ENCODE results near the gene SVBP.
"Not testable (repeated sequence)": the region's sequence is repeated elsewhere in the genome, so short reads cannot be mapped to it uniquely, and the experiment has no call there.

Gene SVBP, protein sequence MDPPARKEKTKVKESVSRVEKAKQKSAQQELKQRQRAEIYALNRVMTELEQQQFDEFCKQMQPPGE

DNA sequence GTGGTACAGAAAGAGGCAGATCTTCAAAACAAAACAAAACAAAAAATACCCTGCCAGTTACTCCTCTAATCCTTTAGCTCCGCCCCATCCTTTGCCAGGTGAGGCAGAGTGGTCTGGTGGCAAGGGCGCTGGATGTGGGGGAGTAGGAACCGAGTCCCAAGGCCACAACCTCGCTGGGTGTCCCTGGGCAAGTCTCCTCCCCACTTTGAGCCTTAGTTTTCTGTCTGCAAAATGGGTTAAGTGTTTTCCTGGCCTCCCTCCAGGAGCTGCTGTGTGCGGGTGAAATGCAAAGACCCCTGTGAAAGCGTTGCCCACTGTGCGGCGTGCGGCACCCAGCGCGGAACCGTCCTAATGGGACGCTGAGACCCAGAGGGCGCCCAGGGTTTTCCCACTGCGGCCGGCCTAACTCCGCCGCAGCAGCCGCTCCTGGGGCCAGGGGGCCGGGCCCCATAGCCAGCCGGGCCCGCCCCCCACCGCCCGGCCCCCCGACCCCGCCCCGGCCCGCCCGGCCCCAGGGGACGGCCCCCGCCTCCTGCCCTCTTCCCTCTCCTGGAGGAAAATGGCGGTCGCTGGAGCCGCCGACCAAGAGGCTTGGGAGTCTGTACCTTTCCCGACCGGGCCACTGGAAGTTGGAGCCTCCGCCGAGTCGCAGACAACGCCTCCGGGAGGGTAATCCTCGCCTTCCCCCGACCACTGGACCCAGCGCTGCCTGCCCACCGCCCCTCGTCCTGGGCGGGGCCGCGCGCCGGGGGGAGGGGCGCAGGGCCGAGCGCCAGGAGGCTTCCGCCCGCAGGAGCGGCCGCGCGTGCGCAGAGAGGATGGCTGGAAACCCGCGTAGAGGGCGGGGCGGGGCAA is at the start of gene SVBP, which contains the start of gene ERMAP:
Gene SVBP (minus strand): TSS at position 813 of the 855 bp plus-strand sequence. CDS start 853 bp downstream, outside the sequence.
Gene ERMAP (plus strand): TSS at position 538 of the 855 bp plus-strand sequence. CDS start 13,327 bp downstream, outside the sequence.
- peak; percentile 92 for DNase-seq

- no peak for DNase-seq
These were observed 49.4 kb upstream of the SVBP start for GRCh38 chr1:42866549-42866948.

DNA sequence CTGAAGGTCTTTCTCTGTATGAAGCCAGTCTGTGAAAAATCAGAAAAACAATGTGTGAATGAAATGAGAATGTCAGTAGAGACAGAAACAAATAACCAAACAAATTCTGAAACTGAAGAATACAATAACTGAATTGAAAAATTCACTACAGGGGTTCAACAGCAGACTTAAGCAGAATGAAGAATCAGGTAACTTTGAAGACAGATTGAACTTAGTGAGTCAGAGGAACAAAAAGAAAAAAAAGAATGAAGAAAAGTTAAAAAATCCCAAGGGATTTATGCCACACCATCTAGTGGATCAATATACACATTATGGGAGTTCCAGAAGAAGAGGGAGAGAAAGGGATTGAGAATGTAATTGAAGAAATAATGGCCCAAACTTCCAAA is 43.8 kb upstream of the SVBP start:
- DNase-seq: no peak

GRCh38 chr1:42860339-42861013 is 43.3 kb upstream of the SVBP start:
- no peak for DNase-seq

GRCh38 chr1:42859366-42859765 is 42.2 kb upstream of the SVBP start:
- DNase-seq: not testable (repeated sequence)

DNA sequence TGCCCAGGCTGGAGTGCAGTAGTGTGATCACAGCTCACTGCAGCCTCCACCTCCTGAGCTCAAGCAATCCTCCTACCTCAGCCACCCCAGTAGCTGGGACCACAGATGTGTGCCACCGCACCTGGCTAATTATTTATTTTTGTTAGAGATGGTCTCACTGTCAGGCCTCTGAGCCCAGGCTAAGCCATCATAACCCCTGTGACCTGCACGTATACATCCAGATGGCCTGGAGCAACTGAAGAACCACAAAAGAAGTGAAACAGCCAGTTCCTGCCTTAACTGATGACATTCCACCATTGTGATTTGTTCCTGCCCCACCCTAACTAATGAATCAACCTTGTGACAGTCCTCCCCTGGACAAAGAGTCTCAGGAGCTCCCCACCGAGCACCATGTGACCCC is 39.4 kb upstream of the SVBP start:
- not testable (repeated sequence) for DNase-seq

GRCh38 chr1:42853116-42853884 is 36.1 kb upstream of the SVBP start:
- no peak for DNase-seq

DNA sequence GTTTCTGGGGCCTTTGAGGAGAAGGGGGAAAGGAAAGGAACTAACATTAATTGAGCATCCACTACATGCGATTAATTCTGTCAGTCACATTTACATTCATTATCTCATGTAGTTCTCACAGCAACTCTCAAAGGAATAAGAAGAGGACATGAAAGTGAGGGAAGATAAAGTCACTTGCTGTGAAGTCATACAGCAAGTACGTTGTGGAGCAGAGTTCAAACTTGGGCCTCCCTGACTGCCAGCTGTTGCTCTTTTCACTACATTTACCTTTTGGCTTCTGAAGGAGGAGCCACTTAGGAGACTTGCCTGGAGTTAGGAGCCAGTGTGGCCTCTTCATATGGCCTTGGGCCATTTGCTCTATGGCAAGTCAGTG is 35.4 kb upstream of the SVBP start:
- no peak for DNase-seq

GRCh38 chr1:42851960-42852607 is 34.9 kb upstream of the SVBP start:
- DNase-seq: no peak

DNA sequence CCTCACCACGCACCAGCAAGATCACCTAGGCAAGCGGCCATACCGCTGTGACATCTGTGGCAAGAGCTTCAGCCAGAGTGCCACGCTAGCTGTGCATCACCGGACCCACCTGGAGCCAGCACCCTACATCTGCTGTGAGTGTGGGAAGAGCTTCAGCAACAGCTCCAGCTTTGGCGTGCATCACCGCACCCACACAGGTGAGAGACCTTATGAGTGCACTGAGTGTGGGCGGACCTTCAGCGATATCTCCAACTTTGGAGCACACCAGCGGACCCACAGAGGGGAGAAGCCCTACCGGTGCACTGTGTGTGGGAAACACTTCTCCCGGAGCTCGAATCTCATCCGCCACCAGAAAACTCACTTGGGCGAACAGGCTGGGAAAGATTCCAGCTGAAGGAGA is 34.2 kb upstream of the SVBP start:
- no peak for DNase-seq

DNA sequence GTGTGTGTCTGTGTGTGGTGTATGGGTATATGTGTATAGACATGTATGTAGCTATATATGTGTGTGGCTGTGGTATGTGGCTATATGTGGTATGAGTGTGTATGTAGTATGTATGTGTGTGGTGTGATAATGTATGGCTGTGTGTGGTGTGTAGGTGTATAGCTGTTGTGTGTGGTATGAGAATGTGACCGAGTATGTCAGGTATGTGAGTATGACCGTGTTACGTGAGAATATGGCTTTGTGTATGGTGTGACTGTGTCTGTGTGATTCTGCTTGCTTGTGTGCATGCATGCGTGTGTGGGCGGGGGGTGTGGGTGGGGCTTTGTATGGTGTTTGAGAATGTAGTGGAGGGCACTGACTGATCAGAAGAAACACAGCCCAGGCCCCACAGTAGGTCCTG is 32.7 kb upstream of the SVBP start:
- DNase-seq: no peak

GRCh38 chr1:42848823-42849537 is 31.8 kb upstream of the SVBP start:
- no peak for DNase-seq

DNA sequence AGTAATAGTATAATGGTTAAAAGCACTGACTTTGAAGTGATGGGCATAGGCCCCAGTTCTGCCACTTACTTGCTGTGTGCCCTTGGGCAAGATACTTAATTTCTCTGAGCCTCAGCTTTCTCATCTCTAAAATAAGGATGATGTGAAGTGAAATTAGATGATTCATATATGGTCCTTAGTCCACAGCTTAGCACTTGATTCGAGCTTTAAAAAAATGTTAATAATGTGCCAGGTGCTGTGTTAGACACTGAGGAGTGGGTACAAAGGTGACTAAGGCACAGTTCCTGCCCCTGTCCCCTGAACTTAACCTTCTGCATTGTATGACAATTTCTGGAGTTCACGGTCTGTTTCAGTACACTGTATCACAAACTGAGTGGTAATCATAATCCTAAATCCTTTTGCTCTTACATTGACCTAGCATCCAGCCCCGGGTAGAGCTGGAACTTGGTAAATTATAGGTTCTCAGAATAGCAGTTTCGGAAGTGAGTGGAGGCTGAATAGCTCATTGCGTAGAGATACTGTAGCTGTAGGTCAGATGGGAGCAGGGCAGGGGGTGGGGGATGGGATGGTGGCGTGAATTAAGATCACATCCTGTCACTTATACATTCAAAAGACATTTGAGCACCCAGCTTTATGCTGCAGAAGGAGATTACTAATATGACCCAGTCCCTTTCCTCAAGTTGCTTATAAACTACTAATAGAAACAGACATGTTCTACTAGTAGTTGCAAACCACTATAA is 30.7 kb upstream of the SVBP start:
- DNase-seq: peak; percentile 10

GRCh38 chr1:42847111-42847595 is 30.0 kb upstream of the SVBP start:
- no peak for DNase-seq

DNA sequence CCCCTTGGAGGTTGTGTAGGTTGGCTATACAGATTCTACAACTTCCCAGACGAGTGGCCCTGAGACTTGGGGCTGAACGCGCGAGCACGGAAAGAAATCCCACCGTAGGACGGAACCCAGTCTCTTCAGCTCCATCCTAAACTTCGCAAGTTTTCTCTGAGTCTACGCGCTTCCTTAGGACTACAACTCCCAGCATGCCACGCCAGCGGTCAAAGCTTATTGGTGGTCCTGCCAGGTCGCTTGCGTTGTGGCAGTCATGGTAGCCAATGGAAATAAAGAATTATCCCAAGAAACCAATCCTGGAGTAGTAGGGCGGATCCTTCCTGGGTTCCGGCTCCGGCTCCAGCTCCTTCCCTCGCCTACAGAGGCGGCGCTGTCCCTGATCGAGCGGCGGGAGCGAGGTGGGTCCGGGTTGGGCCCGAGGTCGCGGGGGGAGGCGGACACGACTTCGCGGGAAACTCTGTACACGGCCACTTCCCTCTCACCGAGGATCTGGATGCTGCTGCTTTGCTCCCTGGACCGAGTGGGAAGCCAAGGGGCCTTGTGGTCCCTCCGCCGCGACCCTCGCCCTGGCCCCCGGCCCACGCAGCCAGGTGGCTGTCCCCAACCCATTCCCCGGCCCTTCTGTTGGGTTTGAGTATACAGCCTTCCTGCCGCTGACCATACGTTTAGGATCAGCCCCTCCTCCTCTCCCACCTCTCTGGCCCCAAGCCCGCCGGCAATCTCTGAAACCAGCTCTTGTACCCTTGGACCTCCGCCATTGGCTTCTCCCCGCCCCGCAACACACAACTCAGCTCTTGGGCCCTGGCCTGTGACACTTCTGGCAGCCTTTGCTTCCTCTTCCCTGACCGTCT is 29.3 kb upstream of the SVBP start, which contains the start of gene ZNF691:
Gene ZNF691 (plus strand): TSS at position 357 of the 854 bp plus-strand sequence. CDS start 3,046 bp downstream, outside the sequence.
- DNase-seq: peak; percentile 92

- DNase-seq: no peak
These were observed 28.7 kb upstream of the SVBP start for GRCh38 chr1:42845866-42846256.

- no peak for DNase-seq
These were observed 28.0 kb upstream of the SVBP start for GRCh38 chr1:42845193-42845592.

- DNase-seq: no peak
These were observed 27.5 kb upstream of the SVBP start for GRCh38 chr1:42844592-42845140.

GRCh38 chr1:42841440-42842147 is 24.4 kb upstream of the SVBP start:
- DNase-seq: no peak
